Choroid plexus epithelial cell (primary cell): ENCODE measurements around the gene CEBPG.

Source experiments
- DNase-seq: peaks from one replicate; pipeline ENCODE4 v3.0.0-alpha.2; 2010; ENCODE audit warnings: low read depth
- H3K4me3 ChIP-seq: 2 replicates; pipeline ENCODE4 v1.5.1; 2011; ENCODE audit warnings: low read depth, mild to moderate bottlenecking, control low read depth, low read length, moderate library complexity
- CTCF ChIP-seq: conservative IDR thresholded peaks from 2 replicates; pipeline ENCODE4 v1.5.1; 2011; ENCODE audit warnings: low read depth, mild to moderate bottlenecking, control low read depth, inconsistent platforms, low read length, moderate library complexity

CEBPG gene

GRCh38 chr19:33373453-33374235, at the start of gene CEBPG:
Gene CEBPG (plus strand): TSS chr19:33373709. CDS start chr19:33379240, 5,531 bp downstream.
- H3K4me3 ChIP-seq = peak within 1 kb of the TSS; percentile 80
- TF ChIP-seq CTCF = no peak
- peak; percentile 93 for DNase-seq

GRCh38 chr19:33324628-33325027, 48.9 kb upstream of the CEBPG start:
- DNase-seq = no peak
- no peak for TF ChIP-seq CTCF
- no peak overlapping the region for H3K4me3 ChIP-seq

- TF ChIP-seq CTCF = no peak
- DNase-seq = no peak
- no peak overlapping the region for H3K4me3 ChIP-seq
Observed at GRCh38 chr19:33325920-33326319, 47.6 kb upstream of the CEBPG start.

- no peak for DNase-seq
- no peak overlapping the region for H3K4me3 ChIP-seq
- no peak for TF ChIP-seq CTCF
Observed at GRCh38 chr19:33329060-33329459, 44.4 kb upstream of the CEBPG start.

- no peak for DNase-seq
Observed at GRCh38 chr19:33329736-33330135, 43.8 kb upstream of the CEBPG start.

GRCh38 chr19:33332248-33332647, 41.3 kb upstream of the CEBPG start:
- no peak for TF ChIP-seq CTCF
- H3K4me3 ChIP-seq = no peak overlapping the region
- no peak for DNase-seq

More at GRCh38 chr19:33329736-33330135, 43.8 kb upstream of the CEBPG start:
- no peak for TF ChIP-seq CTCF
- H3K4me3 ChIP-seq = no peak overlapping the region

- DNase-seq = no peak
- no peak overlapping the region for H3K4me3 ChIP-seq
- no peak for TF ChIP-seq CTCF
Observed at GRCh38 chr19:33333151-33333550, 40.4 kb upstream of the CEBPG start.
